DND-41 (cell line): ENCODE results near the gene FAM83F.

ENCODE experiments used
- EZH2 ChIP-seq: IDR thresholded peaks from 3 replicates; pipeline ENCODE4 v1.6.1; 2012; ENCODE audit warnings: borderline replicate concordance, low read depth, mild to moderate bottlenecking, moderate library complexity, low read length, inconsistent platforms; ENCODE audit not compliant: severe bottlenecking
- TF ChIP-seq, protein P1 (sequence below): IDR thresholded peaks from 2 replicates; pipeline ENCODE4 v1.5.1; 2012; ENCODE audit warnings: borderline replicate concordance, low read length, moderate library complexity, mild to moderate bottlenecking; ENCODE audit not compliant: poor library complexity, severe bottlenecking; ENCODE audit errors: extremely low read depth

GRCh38 chr22:39958949-39959639 lies 35.7 kb upstream of the FAM83F start:
- TF ChIP-seq EZH2, result no peak
- TF ChIP-seq, protein P1, sequence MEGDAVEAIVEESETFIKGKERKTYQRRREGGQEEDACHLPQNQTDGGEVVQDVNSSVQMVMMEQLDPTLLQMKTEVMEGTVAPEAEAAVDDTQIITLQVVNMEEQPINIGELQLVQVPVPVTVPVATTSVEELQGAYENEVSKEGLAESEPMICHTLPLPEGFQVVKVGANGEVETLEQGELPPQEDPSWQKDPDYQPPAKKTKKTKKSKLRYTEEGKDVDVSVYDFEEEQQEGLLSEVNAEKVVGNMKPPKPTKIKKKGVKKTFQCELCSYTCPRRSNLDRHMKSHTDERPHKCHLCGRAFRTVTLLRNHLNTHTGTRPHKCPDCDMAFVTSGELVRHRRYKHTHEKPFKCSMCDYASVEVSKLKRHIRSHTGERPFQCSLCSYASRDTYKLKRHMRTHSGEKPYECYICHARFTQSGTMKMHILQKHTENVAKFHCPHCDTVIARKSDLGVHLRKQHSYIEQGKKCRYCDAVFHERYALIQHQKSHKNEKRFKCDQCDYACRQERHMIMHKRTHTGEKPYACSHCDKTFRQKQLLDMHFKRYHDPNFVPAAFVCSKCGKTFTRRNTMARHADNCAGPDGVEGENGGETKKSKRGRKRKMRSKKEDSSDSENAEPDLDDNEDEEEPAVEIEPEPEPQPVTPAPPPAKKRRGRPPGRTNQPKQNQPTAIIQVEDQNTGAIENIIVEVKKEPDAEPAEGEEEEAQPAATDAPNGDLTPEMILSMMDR, result no peak
